HG03575 (cell line): ENCODE measurements around the gene ZNF385B.

Experiments used
- ATAC-seq: cut with Tn5 transposase; IDR thresholded peaks from one replicate; pipeline ENCODE4 v1.9.1; 2021; ENCODE audit not compliant: unreplicated experiment, insufficient number of reproducible peaks, low FRiP score; ENCODE audit errors: extremely low read depth

Gene ZNF385B

GRCh38 chr2:179403624-179404023 lies 457.8 kb downstream of the ZNF385B start:
- ATAC-seq = no peak

- no peak for ATAC-seq
These were observed 467.9 kb downstream of the ZNF385B start for GRCh38 chr2:179393481-179393880.
